Effector memory CD8-positive, alpha-beta T cell (primary cell): Measurements from ENCODE around the gene DNAH1.
"Not testable (repeated sequence)": the region's sequence is repeated elsewhere in the genome, so short reads cannot be mapped to it uniquely, and the experiment has no call there.

Experiments
- ATAC-seq: fragments of 150-1000 bp; cut with Tn5 transposase; replicated peaks from 2 replicates; pipeline ENCODE4 v1.10.0; 2021; ENCODE audit warnings: mild to moderate bottlenecking, moderate library complexity
- DNase-seq, 3 experiments: peaks; one replicate each; pipeline ENCODE4 v3.0.0; 2021
- H3K27ac Mint-ChIP-seq, 2 donors: one replicate each; pipeline ENCODE4 v1.8.0; 2022; ENCODE audit warnings: mild to moderate bottlenecking in 2 of 2, mixed read lengths in 2 of 2, moderate library complexity in 2 of 2
- H3K27me3 Mint-ChIP-seq, 2 donors: one replicate each; pipeline ENCODE4 v1.8.0; 2022; ENCODE audit warnings: mixed read lengths in 2 of 2
- H3K36me3 Mint-ChIP-seq: one replicate; pipeline ENCODE4 v1.8.0; 2022; ENCODE audit warnings: mild to moderate bottlenecking, moderate library complexity, mixed read lengths; ENCODE audit not compliant: insufficient read depth
- H3K4me1 Mint-ChIP-seq, 2 donors: one replicate each; pipeline ENCODE4 v1.8.0; 2022; ENCODE audit warnings: low read depth in 2 of 2, mixed read lengths in 2 of 2
- H3K4me3 Mint-ChIP-seq, 2 donors: one replicate each; pipeline ENCODE4 v1.8.0; 2022; ENCODE audit warnings: mild to moderate bottlenecking in 2 of 2, mixed read lengths in 2 of 2, moderate library complexity in 2 of 2
- H3K9me3 Mint-ChIP-seq, 2 donors: one replicate each; pipeline ENCODE4 v1.8.0; 2022; ENCODE audit warnings: mixed read lengths in 2 of 2
- total RNA-seq, 9 experiments: gene quantifications; one replicate each; lab custom pipeline; 2026; lab: John Stamatoyannopoulos, UW

The DNAH1 gene
- total RNA-seq, result 41.4 to 254 (median 107) reads per million in 9 experiments

GRCh38 chr3:52315977-52316764, at the start of gene DNAH1:
Gene DNAH1, plus strand, starts transcription at chr3:52316319. Its CDS starts 6,124 bp downstream, at chr3:52322443.
- ATAC-seq (no peak), DNase-seq (no peak)
- peaks cover 3% of the 10 kb centered on the region for H3K36me3 Mint-ChIP-seq
- no peaks in the 10 kb centered on the region for H3K9me3 Mint-ChIP-seq
- H3K4me1 Mint-ChIP-seq, result peaks cover 15 to 18% of the 10 kb centered on the region in 2 donors
- H3K27ac Mint-ChIP-seq, result peak within 1 kb of the TSS; percentile 49 to 67
- H3K4me3 Mint-ChIP-seq, result peak within 1 kb of the TSS; percentile 59
- no peaks in the 10 kb centered on the region for H3K27me3 Mint-ChIP-seq

DNA sequence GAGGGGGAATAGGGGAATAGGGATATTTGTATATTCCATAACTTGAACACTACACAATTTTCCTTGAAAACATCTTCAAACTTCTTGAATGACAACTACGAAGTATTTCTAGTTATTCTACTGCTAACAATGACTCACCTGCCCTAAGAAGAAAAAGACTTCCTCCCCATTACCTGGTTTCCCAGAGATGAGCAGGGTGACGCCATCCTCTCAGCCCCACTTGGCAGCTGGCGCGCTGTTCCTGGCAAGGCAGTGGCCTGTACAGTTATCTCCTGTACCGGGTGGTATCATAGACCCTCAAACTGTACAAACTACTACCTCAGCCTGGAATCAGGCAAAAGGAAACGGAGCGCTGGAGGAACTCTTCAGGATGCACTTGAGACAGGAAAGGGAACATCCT, 48.1 kb upstream of the DNAH1 start:
- H3K27ac Mint-ChIP-seq, result peak overlapping the region; percentile 87 to 95
- ATAC-seq, result no peak
- peaks cover 55 to 57% of the 10 kb centered on the region in 2 donors for H3K4me1 Mint-ChIP-seq
- no peak for DNase-seq
- H3K27me3 Mint-ChIP-seq, result no peaks in the 10 kb centered on the region
- peak overlapping the region in 1 of 2 donors; percentile 25 for H3K4me3 Mint-ChIP-seq
- H3K36me3 Mint-ChIP-seq, result peaks cover 90% of the 10 kb centered on the region
- H3K9me3 Mint-ChIP-seq, result no peaks in the 10 kb centered on the region

DNA sequence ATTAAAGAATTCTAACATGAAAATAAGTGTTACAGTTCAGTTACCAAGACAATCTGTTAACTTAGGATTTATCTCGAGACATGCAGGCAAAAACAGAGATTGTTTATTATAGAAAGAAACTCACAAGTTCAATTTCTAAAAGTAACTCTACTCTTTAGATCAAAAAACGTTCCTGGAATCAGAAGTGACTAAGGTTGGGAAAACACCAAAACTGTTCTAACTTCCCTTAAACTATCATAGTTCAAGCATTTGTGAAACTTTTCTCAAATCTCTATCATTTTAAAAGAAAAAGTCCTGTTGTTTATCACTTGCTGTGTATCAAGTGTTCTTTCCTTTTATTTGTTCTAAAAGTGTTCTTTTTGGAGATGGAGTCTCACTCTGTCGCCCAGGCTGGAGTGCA, 46.3 kb upstream of the DNAH1 start:
- Mint-ChIP-seq H3K9me3 (no peaks in the 10 kb centered on the region), H3K4me1 (peaks cover 57 to 58% of the 10 kb centered on the region in 2 donors)

GRCh38 chr3:52270252-52270754, 45.8 kb upstream of the DNAH1 start:
- ATAC-seq (no peak), DNase-seq (no peak)
- Mint-ChIP-seq H3K27me3 (no peaks in the 10 kb centered on the region), H3K4me3 (peak overlapping the region; percentile 90 to 98), H3K9me3 (no peaks in the 10 kb centered on the region), H3K27ac (peak overlapping the region; percentile 95 to 97), H3K36me3 (peaks cover 90% of the 10 kb centered on the region), H3K4me1 (peaks cover 59 to 61% of the 10 kb centered on the region in 2 donors)

More for the DNA sequence above, 46.3 kb upstream of the DNAH1 start:
- Mint-ChIP-seq H3K4me3 (peak overlapping the region; percentile 90 to 98), H3K27ac (peak overlapping the region; percentile 95 to 97), H3K27me3 (no peaks in the 10 kb centered on the region), H3K36me3 (peaks cover 90% of the 10 kb centered on the region)
- ATAC-seq (no peak), DNase-seq (no peak)

GRCh38 chr3:52272172-52272571, 43.9 kb upstream of the DNAH1 start:
- H3K27me3 Mint-ChIP-seq, DNase-seq, ATAC-seq, H3K9me3 Mint-ChIP-seq: not testable (repeated sequence)
- Mint-ChIP-seq H3K36me3 (peaks cover 75% of the 10 kb centered on the region), H3K27ac (peak overlapping the region; percentile 95 to 97), H3K4me3 (peak overlapping the region; percentile 90 to 98), H3K4me1 (peaks cover 70 to 77% of the 10 kb centered on the region in 2 donors)

DNA sequence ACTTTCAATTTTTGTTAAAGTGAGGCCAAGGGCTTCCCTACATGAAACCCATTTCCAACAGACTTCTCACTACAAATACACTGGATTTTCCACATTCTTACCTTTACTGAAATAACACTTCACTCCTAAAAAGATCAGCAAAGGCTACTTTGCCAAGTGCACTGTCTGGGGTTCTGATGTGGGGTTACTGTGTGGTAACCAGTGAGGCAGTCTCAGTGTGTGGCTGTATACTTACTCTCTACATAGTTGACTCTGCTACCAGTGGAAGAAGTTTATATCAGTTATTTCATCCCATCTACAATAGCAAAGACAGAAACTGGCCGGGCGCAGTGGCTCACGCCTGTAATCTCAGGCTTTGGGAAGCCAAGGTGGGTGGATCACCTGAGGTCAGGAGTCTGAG, 43.3 kb upstream of the DNAH1 start:
- Mint-ChIP-seq H3K27ac (peak overlapping the region; percentile 95 to 97), H3K4me1 (peaks cover 68 to 75% of the 10 kb centered on the region in 2 donors), H3K27me3 (no peaks in the 10 kb centered on the region), H3K9me3 (no peaks in the 10 kb centered on the region), H3K36me3 (peaks cover 75% of the 10 kb centered on the region), H3K4me3 (peak overlapping the region; percentile 90 to 98)
- DNase-seq, result no peak
- no peak for ATAC-seq

DNA sequence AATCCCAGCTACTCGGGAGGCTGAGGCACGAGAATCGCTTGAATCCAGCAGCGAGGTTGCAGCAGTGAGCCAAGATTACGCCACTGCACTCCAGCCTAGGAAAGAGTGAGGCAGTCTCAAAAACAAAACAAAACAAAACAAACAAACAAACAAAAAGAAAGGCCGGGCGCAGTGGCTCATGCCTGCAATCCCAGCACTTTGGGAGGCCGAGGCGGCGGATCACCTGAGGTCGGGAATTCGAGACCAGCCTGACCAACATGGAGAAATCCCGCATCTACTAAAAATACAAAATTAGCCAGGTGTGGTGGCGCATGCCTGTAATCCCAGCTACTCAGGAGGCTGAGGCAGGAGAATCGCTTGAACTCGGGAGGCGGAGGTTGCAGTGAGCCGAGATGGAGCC, 41.3 kb upstream of the DNAH1 start:
- H3K9me3 Mint-ChIP-seq, ATAC-seq, DNase-seq, H3K27me3 Mint-ChIP-seq: not testable (repeated sequence)
- Mint-ChIP-seq H3K27ac (peak overlapping the region; percentile 95 to 97), H3K36me3 (peaks cover 74% of the 10 kb centered on the region), H3K4me1 (peaks cover 72 to 81% of the 10 kb centered on the region in 2 donors), H3K4me3 (peak overlapping the region; percentile 90 to 98)

DNA sequence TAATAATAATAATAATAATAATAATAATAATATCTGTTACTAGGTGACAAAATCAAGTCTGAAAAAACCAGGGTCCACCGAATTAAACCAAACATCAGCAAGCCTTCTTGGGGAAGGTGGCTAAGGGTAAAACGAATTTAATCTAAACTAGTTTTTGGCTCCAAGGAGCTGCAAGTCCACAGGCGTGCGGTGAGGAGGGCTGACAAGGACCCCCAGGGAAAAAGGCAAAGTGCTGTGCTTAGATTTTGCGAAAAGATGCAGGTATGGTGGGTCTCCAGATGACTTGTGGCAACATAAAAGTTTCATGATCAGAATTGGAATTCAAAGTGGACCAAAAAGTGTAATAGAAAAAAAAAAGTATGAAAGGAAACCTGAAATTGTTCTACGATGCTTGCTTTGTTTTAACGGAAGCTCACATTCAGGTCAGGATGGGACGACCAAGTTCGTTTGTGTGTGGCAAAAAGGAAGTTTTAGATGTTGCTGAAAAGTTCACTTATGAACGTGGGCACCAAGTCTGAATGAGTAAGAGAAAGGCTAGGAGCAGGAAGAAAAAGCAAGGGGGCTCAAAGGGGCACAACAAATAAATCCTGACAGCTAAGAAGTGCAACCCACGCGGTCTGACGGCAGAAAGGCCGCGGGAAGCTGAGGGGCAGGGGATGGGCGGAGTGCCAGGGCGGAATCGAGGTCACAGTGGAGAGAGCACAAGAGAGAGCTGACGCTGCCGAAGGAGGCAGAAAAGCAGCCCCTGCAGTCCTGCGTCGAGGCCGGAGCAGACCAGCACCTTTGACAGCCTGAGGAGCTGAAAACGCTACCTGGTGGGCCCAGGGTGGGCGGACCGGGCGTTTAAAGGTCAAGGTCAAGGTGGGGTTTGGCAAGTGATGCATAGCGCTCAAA, 38.8 kb upstream of the DNAH1 start:
- Mint-ChIP-seq H3K36me3 (peaks cover 58% of the 10 kb centered on the region), H3K27me3 (no peaks in the 10 kb centered on the region), H3K27ac (peak overlapping the region; percentile 95 to 97), H3K4me1 (peaks cover 63 to 69% of the 10 kb centered on the region in 2 donors), H3K9me3 (no peaks in the 10 kb centered on the region), H3K4me3 (peak overlapping the region; percentile 90 to 98)
- peak; percentile 37 for ATAC-seq
- peak; percentile 57 to 68 (median 63) for DNase-seq

GRCh38 chr3:52277972-52278509, 38.1 kb upstream of the DNAH1 start:
- Mint-ChIP-seq H3K27ac (peak overlapping the region; percentile 95 to 97), H3K9me3 (no peaks in the 10 kb centered on the region), H3K36me3 (peaks cover 51% of the 10 kb centered on the region), H3K4me3 (peak overlapping the region; percentile 90 to 98), H3K27me3 (no peaks in the 10 kb centered on the region), H3K4me1 (peaks cover 59 to 65% of the 10 kb centered on the region in 2 donors)
- ATAC-seq (peak; percentile 58), DNase-seq (peak in 2 of 3 experiments; percentile 48 to 62)

DNA sequence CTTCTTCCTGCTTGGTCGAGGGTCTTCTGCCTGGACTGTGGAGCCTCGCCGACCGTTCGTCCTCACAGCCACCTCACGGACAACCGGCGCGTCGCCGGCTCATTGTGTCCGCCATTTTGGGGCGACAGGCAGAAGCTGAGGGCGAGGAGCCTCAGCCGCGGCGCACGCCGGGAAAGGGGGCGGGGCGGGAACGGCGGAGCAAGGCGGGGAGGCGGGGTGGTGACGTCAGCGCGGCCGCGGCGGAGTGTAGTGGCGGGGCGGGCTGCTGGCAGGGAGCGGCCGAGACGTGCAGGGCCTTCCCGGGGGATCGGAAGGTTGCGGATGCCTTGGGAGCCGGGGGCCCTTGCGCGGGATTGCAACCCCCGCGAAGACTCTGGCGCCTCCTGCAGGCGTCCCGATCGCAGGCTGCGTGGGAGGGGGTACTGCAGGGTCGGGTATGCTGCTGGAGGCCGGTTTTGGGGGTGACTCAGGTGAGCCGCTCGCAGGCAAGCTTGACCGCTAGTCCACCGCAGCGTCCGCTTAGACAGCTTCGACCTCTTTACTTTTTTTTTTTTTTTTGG, 37.5 kb upstream of the DNAH1 start, which contains the start of gene WDR82:
Gene WDR82 (minus strand): TSS at position 140 of the 560 bp plus-strand sequence. CDS start 288 bp downstream, outside the sequence.
- H3K36me3 Mint-ChIP-seq, result peaks cover 46% of the 10 kb centered on the region

GRCh38 chr3:52279596-52279995, 36.5 kb upstream of the DNAH1 start:
- DNase-seq (no peak), ATAC-seq (no peak)
- peaks cover 36% of the 10 kb centered on the region for H3K36me3 Mint-ChIP-seq
- H3K9me3 Mint-ChIP-seq, result no peaks in the 10 kb centered on the region
- no peaks in the 10 kb centered on the region for H3K27me3 Mint-ChIP-seq
- H3K27ac Mint-ChIP-seq, result peak overlapping the region; percentile 95 to 97
- peak overlapping the region; percentile 90 to 98 for H3K4me3 Mint-ChIP-seq
- H3K4me1 Mint-ChIP-seq, result peaks cover 46 to 55% of the 10 kb centered on the region in 2 donors

More for the DNA sequence above, 37.5 kb upstream of the DNAH1 start, which contains the start of gene WDR82:
- Mint-ChIP-seq H3K4me1 (peaks cover 56 to 65% of the 10 kb centered on the region in 2 donors), H3K9me3 (no peaks in the 10 kb centered on the region), H3K4me3 (peak within 1 kb of the TSS; percentile 90 to 98), H3K27ac (peak within 1 kb of the TSS; percentile 95 to 97), H3K27me3 (no peaks in the 10 kb centered on the region)
- DNase-seq (peak; percentile 95 to 97 (median 97)), ATAC-seq (peak; percentile 78)

DNA sequence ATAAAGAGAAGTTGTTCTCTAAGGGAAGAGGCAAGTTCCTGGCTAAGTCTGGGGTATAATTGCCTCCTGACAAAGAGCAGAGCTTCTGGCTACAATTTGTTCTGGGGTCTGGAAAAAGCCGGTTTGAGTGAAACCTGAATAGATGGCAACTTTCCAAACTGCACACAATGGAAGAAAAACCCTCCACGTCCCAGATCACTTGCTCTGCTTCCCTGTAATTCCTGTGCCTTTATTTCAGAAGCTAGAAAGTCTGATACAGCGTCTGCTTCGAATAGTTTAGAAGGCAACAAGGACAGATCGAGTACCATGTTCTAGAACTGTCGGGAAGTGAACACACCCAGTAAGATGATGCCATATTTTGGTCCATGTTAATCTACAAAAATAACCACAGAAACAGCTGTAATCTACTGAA, 36.1 kb upstream of the DNAH1 start:
- Mint-ChIP-seq H3K9me3 (no peaks in the 10 kb centered on the region), H3K27ac (peak overlapping the region; percentile 95 to 97), H3K4me3 (peak overlapping the region; percentile 90 to 98), H3K36me3 (peaks cover 31% of the 10 kb centered on the region), H3K4me1 (peaks cover 44 to 53% of the 10 kb centered on the region in 2 donors), H3K27me3 (no peaks in the 10 kb centered on the region)
- DNase-seq (no peak), ATAC-seq (no peak)
